HG02610 (cell line): Measurements from ENCODE around the gene ZBTB20.

ENCODE experiments used
- ATAC-seq: cut with Tn5 transposase; IDR thresholded peaks from one replicate; pipeline ENCODE4 v1.9.1; 2021; ENCODE audit warnings: mild to moderate bottlenecking, moderate library complexity; ENCODE audit not compliant: unreplicated experiment

ZBTB20 gene

GRCh38 chr3:114363554-114364202 lies 783.4 kb downstream of the ZBTB20 start:
- ATAC-seq: no peak

- ATAC-seq: no peak
These were observed 784.3 kb downstream of the ZBTB20 start for GRCh38 chr3:114362815-114363214.

- no peak for ATAC-seq
These were observed 785.7 kb downstream of the ZBTB20 start for GRCh38 chr3:114361391-114361790.

- ATAC-seq: no peak
These were observed 790.6 kb downstream of the ZBTB20 start for GRCh38 chr3:114356525-114356924.

DNA sequence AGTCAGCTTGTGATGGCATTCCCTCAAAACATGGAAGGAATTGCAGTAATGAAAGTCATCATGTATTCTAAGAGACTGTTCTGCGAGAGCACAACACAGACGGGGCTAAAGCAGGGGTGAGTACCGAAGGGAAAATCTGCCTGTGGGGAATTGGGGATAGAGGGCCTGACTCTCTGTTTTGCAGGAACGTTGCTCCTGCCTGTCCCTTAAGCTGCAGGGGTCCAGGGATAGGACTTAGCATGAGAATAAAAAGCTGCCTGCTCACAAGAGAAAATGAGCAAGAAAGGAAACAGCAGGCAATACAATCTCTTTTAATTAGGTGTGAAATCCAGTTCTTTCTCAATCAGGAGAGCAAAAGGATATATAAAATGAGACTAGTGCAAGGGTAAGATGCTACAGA lies 791.0 kb downstream of the ZBTB20 start:
- no peak for ATAC-seq

GRCh38 chr3:114355653-114356052 lies 791.4 kb downstream of the ZBTB20 start:
- ATAC-seq: no peak

- ATAC-seq: no peak
These were observed 795.3 kb downstream of the ZBTB20 start for GRCh38 chr3:114351822-114352145.

DNA sequence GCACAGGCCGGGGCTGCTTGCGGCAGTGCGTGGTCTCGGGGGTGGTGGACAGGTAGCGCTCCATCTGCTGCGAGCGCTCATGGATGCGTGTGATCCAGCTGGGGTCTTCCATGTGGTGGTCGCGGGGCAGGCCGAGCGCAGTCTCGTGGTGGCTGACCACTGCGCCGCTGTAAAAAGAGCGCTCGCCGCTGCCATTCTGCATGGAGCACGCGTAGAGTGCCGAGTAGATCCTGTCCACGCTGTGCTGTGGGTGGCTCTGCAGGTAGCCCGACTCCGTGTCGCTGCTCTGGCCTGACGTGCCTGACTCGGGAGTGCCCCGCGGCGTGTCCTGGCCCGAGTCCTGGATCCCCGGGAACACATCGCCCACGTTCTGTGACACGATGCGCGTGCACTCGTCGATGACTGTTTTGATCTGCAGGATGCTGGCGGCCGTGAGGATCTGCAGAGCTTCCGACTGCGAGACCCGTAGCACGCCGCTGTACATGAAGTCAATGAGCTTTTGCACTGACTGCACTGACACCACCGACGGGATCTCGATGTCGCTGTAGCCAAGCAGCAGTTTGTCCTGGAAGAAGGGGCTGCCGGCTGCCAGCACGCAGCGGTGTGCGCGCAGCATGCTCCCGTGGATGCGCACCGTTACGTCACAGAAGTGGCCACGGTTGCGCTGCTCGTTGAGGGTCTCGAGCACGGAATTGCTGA lies 795.8 kb downstream of the ZBTB20 start:
- ATAC-seq: no peak

GRCh38 chr3:114350690-114351089 lies 796.4 kb downstream of the ZBTB20 start:
- ATAC-seq: no peak

DNA sequence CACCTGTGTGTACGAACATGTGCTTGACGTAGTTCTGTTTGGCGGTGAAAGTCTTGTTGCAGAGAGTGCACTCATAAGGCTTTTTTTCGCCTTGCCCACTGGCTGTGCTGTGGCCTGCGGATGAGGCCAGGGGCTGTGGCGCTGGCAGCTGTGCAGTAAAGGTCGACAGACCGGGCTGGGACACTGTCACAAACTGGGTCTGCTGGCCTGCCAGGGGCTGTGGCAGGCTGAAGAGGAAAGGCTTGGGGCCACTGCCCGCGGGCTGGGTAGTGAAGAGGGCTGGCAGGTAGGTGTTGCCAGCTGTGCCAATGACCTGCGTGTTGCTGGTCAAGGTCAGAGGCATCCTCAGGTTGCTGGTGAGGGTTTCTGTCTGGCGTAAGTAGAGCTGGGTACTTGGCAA lies 796.8 kb downstream of the ZBTB20 start:
- ATAC-seq: no peak

DNA sequence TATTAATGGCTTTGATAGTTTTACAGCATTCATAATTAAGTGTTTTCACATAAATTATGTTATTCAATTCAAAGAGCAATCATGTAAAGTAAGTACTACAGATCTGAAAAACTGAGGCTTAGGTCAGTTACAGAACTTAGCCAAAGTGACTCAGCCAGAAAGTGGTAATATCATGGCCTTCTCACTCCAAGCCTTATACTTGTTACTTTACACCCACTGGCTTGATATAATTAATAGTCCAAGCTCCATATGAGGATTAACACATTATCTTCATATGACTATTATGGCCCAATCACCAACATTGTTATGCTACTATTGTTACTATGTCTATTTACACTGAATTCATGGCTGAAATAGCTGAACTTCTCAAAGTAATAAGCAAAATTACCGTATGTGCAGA lies 802.6 kb downstream of the ZBTB20 start:
- no peak for ATAC-seq

DNA sequence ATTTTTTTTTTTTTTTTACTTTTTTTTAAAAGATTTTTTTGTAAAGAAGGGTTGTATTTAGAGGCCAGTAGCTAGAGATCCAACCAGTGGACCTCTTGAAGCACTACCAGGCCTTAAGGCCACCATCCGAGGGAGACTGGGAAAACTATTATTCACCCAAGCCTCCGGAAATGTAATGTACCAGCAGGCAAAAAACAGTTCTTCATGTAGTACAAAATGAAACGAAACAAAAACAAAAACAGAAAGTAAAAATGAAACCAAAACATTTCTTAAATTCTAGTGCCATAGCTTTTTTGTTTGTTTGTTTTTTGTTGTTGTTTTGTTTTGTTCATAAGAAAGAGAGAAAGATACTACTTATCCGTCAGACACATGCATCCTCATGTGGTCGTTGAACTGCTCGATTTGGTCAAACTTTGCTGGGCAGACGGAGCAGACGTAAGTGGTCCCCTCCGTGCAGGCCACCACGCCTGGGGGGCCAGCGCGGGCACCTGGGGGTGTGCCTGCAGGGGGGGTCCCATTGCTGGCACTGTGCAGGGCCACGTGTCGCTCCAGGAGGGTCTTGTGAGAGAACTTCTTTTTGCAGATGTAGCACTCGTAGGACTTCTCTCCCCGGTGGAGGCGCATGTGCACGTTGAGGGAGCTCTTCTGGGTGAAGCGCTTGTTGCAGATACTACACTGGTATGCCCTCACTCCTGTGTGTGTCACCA lies 808.3 kb downstream of the ZBTB20 start:
- no peak for ATAC-seq

DNA sequence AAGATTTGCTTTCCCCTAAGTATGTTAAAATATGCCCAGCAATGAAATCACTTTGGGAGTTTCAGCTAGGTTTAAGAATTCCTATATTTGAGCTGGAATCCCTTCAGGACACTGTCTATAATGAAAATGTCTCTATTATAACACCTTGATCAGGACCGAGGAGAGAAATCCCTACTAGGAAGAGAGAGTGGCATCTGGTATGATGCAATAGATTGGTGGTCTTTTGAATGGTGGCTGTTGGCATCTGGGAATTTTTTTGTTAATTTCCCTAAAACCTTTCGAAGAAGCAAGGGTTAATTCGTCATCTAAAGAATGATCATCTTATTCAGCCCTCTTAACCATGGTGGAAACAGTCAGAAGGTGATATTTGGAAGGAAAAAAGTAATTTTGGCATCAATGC lies 810.2 kb downstream of the ZBTB20 start:
- ATAC-seq: no peak

GRCh38 chr3:114336122-114336697 lies 810.9 kb downstream of the ZBTB20 start:
- no peak for ATAC-seq

- ATAC-seq: no peak
These were observed 813.2 kb downstream of the ZBTB20 start for GRCh38 chr3:114333923-114334240.

DNA sequence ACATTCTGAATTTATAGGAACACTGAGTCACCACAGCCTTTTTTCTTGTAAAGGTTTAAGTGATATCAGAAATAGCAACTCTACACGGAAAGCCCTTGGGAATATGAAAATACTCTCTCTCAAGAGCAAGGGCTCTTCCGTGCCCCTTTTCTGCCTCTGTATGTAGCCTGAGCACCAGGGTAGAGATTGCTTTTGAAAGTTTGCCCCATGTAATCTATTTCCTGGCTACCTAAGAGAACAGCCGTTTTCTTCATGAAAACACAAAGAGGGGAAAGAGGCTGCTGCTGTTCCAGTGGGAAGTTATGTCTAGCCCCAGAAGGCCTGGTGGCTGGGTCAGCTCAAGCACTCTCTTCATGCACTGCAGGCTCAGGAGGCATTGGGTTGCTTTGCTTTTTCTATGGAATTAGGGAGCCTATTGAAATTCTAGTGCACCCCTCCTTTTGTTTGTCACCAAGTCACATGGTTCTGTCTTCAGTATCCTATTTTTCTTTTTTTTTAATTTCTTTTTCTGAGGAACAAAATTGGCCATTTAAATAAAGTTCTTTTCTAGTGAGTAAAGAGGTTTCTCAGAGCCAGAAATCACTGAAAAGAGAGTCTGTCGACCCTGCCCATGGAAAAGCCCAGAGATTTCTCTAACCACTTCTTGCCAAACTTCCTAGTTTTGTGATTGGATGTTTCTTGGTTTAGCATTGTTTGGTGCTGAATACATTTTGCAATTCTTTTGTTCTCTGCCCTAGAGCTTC lies 813.7 kb downstream of the ZBTB20 start:
- no peak for ATAC-seq

- ATAC-seq: no peak
These were observed 814.5 kb downstream of the ZBTB20 start for GRCh38 chr3:114332342-114333179.

GRCh38 chr3:114331710-114332109 lies 815.4 kb downstream of the ZBTB20 start:
- ATAC-seq: no peak

GRCh38 chr3:114331007-114331406 lies 816.1 kb downstream of the ZBTB20 start:
- no peak for ATAC-seq

GRCh38 chr3:114329823-114330222 lies 817.3 kb downstream of the ZBTB20 start:
- ATAC-seq: peak; percentile 82
